ENCODE results near the gene CCNL1. TPM values are rescaled to one million over a fixed set of nuclear protein-coding genes. Genes with fewer than 3 reads are reported as not detected.

CCNL1 gene
- total RNA-seq, 1 donor from 2014 or later: 21.2 TPM

- DNase-seq (ENCODE audit: missing footprints): no peak
- intact Hi-C loops (cut with DNase I): no loop called here
- no peak for ATAC-seq
Measured at GRCh38 chr3:157100096-157100477, 59.9 kb downstream of the CCNL1 start.

- DNase-seq (ENCODE audit: missing footprints): no peak
- intact Hi-C loops (cut with DNase I): no loop called here
- no peak for ATAC-seq
Measured at GRCh38 chr3:157099326-157100095, 60.4 kb downstream of the CCNL1 start.

- intact Hi-C loops (cut with DNase I): no loop called here
- ATAC-seq (no peak), DNase-seq (ENCODE audit: missing footprints) (no peak)
Measured at GRCh38 chr3:157098823-157099185, 61.1 kb downstream of the CCNL1 start.

DNA sequence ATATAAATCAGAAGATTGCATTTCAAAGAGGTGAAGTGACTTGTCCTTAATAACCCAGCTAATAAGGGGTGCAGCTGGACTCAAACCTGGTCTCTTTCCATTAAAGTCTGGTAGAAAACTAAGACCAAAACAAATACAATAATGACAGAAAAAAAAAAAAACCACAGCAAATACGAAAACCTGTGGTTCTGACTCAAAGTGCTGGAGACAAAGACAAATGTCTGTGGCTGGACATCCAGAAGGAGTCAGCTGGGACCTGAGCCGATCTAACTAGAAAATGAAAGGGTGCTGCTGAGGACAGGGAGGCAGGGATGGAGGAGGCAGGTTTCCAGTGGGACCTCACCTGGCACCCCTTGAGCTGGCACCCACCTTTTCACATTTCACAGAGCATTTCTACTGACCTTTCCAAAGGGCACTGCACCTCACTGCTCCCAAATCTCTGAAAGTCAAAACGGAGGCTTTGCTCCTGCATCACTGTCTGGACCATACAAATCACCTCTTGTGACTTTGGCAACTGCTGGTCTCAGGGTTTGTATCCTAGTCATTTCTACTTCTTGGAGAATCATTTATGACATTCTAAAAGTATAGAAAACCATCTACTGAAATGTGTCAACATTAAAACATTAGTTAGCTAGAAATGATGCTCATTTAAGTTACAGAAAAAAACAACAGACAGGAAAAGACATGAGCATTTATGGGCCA, 61.7 kb downstream of the CCNL1 start:
- intact Hi-C loops (cut with DNase I): no loop called here
- ATAC-seq (no peak), DNase-seq (ENCODE audit: missing footprints) (no peak)
